IPS-18c (cell line): ENCODE measurements around the gene NR2F6.
A peak's percentile ranks its signal among the peaks of the same experiment; 100 is the strongest.

Source experiments
- H3K4me3 ChIP-seq: 2 replicates; pipeline ENCODE4 v1.7.0; 2013; ENCODE audit warnings: low read depth, mild to moderate bottlenecking, low read length, moderate library complexity; ENCODE audit not compliant: insufficient read depth
- H3K9me3 ChIP-seq: one replicate; pipeline ENCODE4 v1.6.1; 2013; ENCODE audit warnings: mild to moderate bottlenecking, low read length, moderate library complexity; ENCODE audit not compliant: control insufficient read depth, insufficient read depth

Gene NR2F6

GRCh38 chr19:17227798-17228367, 17.8 kb downstream of the NR2F6 start:
- Histone ChIP-seq H3K4me3 (no peak overlapping the region), H3K9me3 (no peaks in the 10 kb centered on the region)

GRCh38 chr19:17226002-17226933, 19.5 kb downstream of the NR2F6 start, which contains the start of gene OCEL1:
Gene OCEL1 (plus strand): TSS chr19:17226226. CDS start chr19:17226248, 22 bp downstream.
- Histone ChIP-seq H3K9me3 (no peaks in the 10 kb centered on the region), H3K4me3 (peak within 1 kb of the TSS; percentile 81)

- no peak overlapping the region for H3K4me3 ChIP-seq
- H3K9me3 ChIP-seq = no peaks in the 10 kb centered on the region
Measured at GRCh38 chr19:17225053-17225452, 20.7 kb downstream of the NR2F6 start.

- no peak overlapping the region for H3K4me3 ChIP-seq
- no peaks in the 10 kb centered on the region for H3K9me3 ChIP-seq
Measured at GRCh38 chr19:17220207-17220758, 25.4 kb downstream of the NR2F6 start.

GRCh38 chr19:17219286-17219685, 26.4 kb downstream of the NR2F6 start:
- no peaks in the 10 kb centered on the region for H3K9me3 ChIP-seq
- H3K4me3 ChIP-seq = no peak overlapping the region

- Histone ChIP-seq H3K4me3 (no peak overlapping the region; the same call in 1 of the 2 replicates), H3K9me3 (peaks cover 2% of the 10 kb centered on the region)
Measured at GRCh38 chr19:17216058-17216670, 29.6 kb downstream of the NR2F6 start.

DNA sequence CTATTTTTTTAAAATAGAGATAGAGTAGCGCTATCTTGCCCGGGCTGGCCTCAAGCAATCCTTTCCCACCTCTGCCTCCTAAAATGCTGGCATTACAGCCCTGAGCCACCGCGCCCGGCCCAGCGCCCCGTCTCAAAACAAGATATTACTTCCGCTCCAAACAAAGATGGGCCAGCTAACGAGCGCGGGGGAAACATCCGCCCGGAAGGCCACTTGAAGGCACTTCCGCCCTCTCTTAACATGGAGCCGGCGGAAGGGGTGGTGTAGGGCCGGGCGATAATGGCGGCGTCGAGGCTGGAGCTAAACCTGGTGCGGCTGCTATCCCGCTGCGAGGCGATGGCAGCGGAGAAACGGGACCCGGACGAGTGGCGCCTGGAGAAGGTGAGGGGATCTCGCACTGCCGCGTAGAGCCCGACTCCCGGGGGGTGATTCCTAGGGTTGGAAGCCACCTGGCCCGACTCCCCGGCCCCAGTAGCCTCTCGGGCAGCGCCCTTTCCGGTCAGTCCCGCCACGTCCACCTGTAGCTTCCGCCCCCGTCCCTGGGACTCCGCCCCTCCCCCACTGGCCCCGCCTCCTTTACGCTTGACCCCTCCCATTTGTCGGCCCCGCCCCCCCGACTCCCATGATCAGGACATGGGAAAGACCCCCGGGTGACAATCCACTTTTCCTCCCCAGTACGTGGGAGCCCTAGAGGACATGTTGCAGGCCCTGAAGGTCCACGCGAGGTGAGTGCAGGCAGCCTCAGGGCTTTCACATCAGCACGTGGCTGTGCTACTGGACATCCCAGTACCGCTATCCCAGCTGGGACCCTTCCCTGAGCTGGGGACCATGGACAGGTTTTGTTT, 30.4 kb downstream of the NR2F6 start, which contains the start of gene USE1:
USE1 (plus strand) TSS at position 231 of the 845 bp plus-strand sequence; CDS start at position 280, 49 bp downstream.
- peaks cover 2% of the 10 kb centered on the region for H3K9me3 ChIP-seq
- peak within 1 kb of the TSS; percentile 91 for H3K4me3 ChIP-seq

GRCh38 chr19:17214508-17215126, 31.1 kb downstream of the NR2F6 start:
- Histone ChIP-seq H3K9me3 (peaks cover 2% of the 10 kb centered on the region), H3K4me3 (peak overlapping the region; percentile 91)

GRCh38 chr19:17213334-17213733, 32.4 kb downstream of the NR2F6 start:
- Histone ChIP-seq H3K9me3 (peaks cover 2% of the 10 kb centered on the region), H3K4me3 (no peak overlapping the region)

- peaks cover 2% of the 10 kb centered on the region for H3K9me3 ChIP-seq
- H3K4me3 ChIP-seq = no peak overlapping the region
Measured at GRCh38 chr19:17211547-17212446, 33.9 kb downstream of the NR2F6 start.

GRCh38 chr19:17210296-17210695, 35.4 kb downstream of the NR2F6 start:
- Histone ChIP-seq H3K9me3 (peaks cover 2% of the 10 kb centered on the region), H3K4me3 (no peak overlapping the region)

- Histone ChIP-seq H3K4me3 (peak overlapping the region; percentile 32; the same call in 1 of the 2 replicates), H3K9me3 (peaks cover 2% of the 10 kb centered on the region)
Measured at GRCh38 chr19:17209126-17210036, 36.3 kb downstream of the NR2F6 start.

DNA sequence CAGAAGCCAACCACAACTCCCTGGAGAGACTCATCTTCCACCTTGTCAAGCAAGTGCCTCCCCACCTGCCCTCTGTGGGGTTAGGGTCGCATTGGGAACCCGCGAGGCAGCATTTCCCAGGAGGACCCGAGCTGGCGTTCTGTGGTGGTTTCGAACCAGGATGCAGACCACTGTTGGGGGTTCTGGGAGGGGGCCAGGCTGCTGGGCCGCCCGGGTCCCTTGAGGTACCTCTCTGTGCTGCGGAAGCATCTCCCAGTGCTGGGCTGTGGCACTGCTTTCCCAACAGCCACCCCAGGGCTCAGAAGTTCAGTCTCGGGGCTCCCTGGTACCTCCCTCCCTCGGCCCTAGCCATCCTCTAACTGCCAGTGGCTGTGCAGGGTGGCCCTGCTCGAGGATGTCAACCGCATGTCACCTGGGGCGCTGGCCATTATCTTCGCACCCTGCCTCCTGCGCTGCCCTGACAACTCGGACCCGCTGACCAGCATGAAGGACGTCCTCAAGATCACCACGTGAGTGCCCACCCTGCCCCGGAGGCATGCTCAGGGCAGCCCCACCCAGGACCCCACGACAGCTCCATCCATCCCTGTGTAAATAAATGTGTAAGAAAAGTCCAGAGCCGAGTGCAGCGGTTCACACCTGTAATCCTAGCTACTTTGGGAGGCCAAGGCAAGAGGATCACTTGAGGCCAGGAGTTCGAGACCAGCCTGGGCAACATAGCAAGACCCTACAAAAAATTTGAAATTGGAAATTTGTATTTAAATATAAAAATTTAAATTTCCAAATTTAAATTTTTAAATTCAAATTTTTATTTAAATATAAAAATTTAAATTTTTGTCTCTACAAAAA, 38.8 kb downstream of the NR2F6 start:
- no peak overlapping the region for H3K4me3 ChIP-seq
- H3K9me3 ChIP-seq = no peaks in the 10 kb centered on the region
